ENCODE results near the gene NFKBIE.
"Not testable (repeated sequence)": the region's sequence is repeated elsewhere in the genome, so short reads cannot be mapped to it uniquely, and the experiment has no call there.

NFKBIE gene

DNA sequence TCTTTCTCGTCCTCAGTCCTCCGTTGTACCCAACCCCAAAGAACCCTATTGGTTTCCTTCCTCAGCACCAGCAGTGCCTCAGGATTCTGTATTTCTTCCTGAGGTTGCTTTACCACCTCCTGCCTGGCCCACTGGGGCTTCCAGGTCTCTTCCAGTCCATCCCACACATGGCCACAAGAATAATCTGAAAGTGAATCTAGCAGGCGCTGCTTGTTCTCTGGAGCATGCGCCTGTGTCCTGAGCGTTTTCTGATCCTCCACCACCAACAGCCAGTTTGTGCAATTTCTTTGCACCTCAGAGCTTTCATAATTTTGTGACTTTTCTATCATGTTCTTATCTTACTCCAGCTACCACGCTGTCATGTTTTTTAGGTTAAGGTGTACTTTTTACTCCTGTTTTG, 30.1 kb downstream of the NFKBIE start:
- H3K4me2 ChIP-seq (ENCODE audit: low read length) = no peak overlapping the region
- no CpG with 5 or more reads among the region's 6 CpGs for WGBS (ENCODE audit: extremely low coverage, insufficient coverage, low lambda C conversion rate)
- no peak overlapping the region for H2AK5ac ChIP-seq (ENCODE audit: low read length)
- no peak overlapping the region for H2BK5ac ChIP-seq (ENCODE audit: low read length)
- no peak overlapping the region for H3K4me3 ChIP-seq (ENCODE audit: low read length)
- H3K18ac ChIP-seq (ENCODE audit: low read length) = no peak overlapping the region
- DNase-seq = no peak
- H3K23ac ChIP-seq (ENCODE audit: low read length) = no peak overlapping the region
- no peaks in the 10 kb centered on the region for H3K79me2 ChIP-seq (ENCODE audit: control insufficient read depth, insufficient read depth, low read length)
- H3K56ac ChIP-seq (ENCODE audit: low read length) = peak overlapping the region; percentile 25
- no peak overlapping the region for H2BK120ac ChIP-seq (ENCODE audit: low read depth, low read length)
- H3K4me1 ChIP-seq (ENCODE audit: control insufficient read depth, low read depth, low read length) = peaks cover 5% of the 10 kb centered on the region
- H3K27ac ChIP-seq (ENCODE audit: low read depth, low read length) = no peak overlapping the region
- no peak overlapping the region for H4K5ac ChIP-seq (ENCODE audit: low read length)
- H4K8ac ChIP-seq (ENCODE audit: low read depth, low read length) = no peak overlapping the region
- no peak overlapping the region for H2BK15ac ChIP-seq (replicated peaks; ENCODE audit: low read depth)
- no peaks in the 10 kb centered on the region for H3K36me3 ChIP-seq (ENCODE audit: control insufficient read depth, insufficient read depth, low read length)
- no peaks in the 10 kb centered on the region for H3K27me3 ChIP-seq (ENCODE audit: insufficient read depth, low read length, poor library complexity)
- peak overlapping the region; percentile 7 for H3K9ac ChIP-seq (ENCODE audit: low read length)
- no peak overlapping the region for H3K4ac ChIP-seq (ENCODE audit: low read depth, low read length)
- no peaks in the 10 kb centered on the region for H3K79me1 ChIP-seq (ENCODE audit: low read length)

DNA sequence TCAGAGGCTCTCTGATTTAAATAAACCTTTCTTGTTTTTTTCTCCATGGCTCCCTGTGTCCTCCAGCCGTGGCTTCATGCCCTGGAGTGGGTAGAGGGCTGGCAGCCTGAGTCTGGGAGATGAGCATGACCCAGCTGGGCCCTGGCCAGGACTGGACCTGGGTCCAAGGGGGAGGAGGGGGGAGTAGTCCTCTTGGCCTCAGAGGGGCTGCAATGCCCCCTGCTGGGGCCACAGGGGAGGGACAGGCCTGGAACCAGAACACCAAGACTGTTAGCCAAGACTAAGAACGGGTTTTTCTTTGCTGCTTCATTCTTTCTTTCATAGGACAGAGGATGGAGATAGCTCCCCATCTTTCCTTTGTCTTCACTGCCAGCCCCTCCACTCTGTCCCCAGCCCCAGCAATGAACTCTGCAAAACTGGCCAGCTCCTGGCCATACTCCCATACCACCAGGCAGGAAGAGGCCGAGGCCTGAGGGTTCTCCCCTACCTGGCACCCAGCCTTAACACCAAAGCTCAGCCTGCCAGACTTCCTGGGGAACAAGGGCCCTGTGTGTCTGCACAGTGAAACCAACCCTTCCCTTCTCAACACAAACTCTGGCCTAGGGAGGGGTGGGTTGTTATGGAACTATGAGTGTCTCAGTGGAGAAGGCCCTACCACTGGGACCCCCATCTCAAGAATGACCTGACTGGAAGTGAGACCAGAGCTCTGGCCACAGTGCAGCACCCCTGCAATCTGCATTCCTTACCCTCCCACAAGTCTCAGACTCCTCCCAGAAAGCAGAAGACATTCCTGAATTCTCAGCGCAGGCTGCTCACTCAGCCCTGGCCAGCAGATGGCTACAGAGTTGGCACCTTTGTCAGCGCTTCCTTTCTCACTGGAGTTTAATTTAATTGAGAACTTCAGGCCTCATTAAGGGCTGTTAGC, 31.0 kb downstream of the NFKBIE start:
- H2BK5ac ChIP-seq (ENCODE audit: low read length) = peak overlapping the region; percentile 22
- no peak overlapping the region for H2BK120ac ChIP-seq (ENCODE audit: low read depth, low read length)
- peak overlapping the region; percentile 13 for H3K27ac ChIP-seq (ENCODE audit: low read depth, low read length)
- H3K36me3 ChIP-seq (ENCODE audit: control insufficient read depth, insufficient read depth, low read length) = no peaks in the 10 kb centered on the region
- H3K56ac ChIP-seq (ENCODE audit: low read length) = peak overlapping the region; percentile 57
- no peak overlapping the region for H3K23ac ChIP-seq (ENCODE audit: low read length)
- no peak overlapping the region for H2BK15ac ChIP-seq (replicated peaks; ENCODE audit: low read depth)
- H3K9ac ChIP-seq (ENCODE audit: low read length) = peak overlapping the region; percentile 43
- no peaks in the 10 kb centered on the region for H3K79me1 ChIP-seq (ENCODE audit: low read length)
- no peak overlapping the region for H3K4me2 ChIP-seq (ENCODE audit: low read length)
- H4K8ac ChIP-seq (ENCODE audit: low read depth, low read length) = no peak overlapping the region
- DNase-seq = peak; percentile 95
- no peak overlapping the region for H4K5ac ChIP-seq (ENCODE audit: low read length)
- H3K27me3 ChIP-seq (ENCODE audit: insufficient read depth, low read length, poor library complexity) = no peaks in the 10 kb centered on the region
- H3K4me1 ChIP-seq (ENCODE audit: control insufficient read depth, low read depth, low read length) = peaks cover 5% of the 10 kb centered on the region
- no peak overlapping the region for H2AK5ac ChIP-seq (ENCODE audit: low read length)
- no peak overlapping the region for H3K18ac ChIP-seq (ENCODE audit: low read length)
- WGBS (ENCODE audit: extremely low coverage, insufficient coverage, low lambda C conversion rate) = no CpG with 5 or more reads among the region's 5 CpGs
- H3K79me2 ChIP-seq (ENCODE audit: control insufficient read depth, insufficient read depth, low read length) = no peaks in the 10 kb centered on the region
- no peak overlapping the region for H3K4ac ChIP-seq (ENCODE audit: low read depth, low read length)
- H3K4me3 ChIP-seq (ENCODE audit: low read length) = no peak overlapping the region

DNA sequence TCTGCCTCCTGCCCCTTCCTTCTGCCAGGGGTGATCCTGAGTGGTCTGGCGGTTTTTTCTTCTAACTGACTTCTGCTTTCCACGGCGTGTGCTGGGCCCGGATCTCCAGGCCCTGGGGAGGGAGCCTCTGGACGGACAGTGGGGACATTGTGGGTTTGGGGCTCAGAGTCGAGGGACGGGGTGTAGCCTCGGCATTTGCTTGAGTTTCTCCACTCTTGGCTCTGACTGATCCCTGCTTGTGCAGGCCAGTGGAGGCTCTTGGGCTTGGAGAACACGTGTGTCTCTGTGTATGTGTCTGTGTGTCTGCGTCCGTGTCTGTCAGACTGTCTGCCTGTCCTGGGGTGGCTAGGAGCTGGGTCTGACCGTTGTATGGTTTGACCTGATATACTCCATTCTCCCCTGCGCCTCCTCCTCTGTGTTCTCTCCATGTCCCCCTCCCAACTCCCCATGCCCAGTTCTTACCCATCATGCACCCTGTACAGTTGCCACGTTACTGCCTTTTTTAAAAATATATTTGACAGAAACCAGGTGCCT, 31.7 kb downstream of the NFKBIE start:
- Histone ChIP-seq H3K79me2 (ENCODE audit: control insufficient read depth, insufficient read depth, low read length) (no peaks in the 10 kb centered on the region), H3K36me3 (ENCODE audit: control insufficient read depth, insufficient read depth, low read length) (no peaks in the 10 kb centered on the region), H3K18ac (ENCODE audit: low read length) (no peak overlapping the region), H3K4me3 (ENCODE audit: low read length) (no peak overlapping the region), H3K27me3 (ENCODE audit: insufficient read depth, low read length, poor library complexity) (no peaks in the 10 kb centered on the region), H3K4me2 (ENCODE audit: low read length) (no peak overlapping the region), H4K8ac (ENCODE audit: low read depth, low read length) (no peak overlapping the region), H3K27ac (ENCODE audit: low read depth, low read length) (no peak overlapping the region), H3K23ac (ENCODE audit: low read length) (no peak overlapping the region), H2BK120ac (ENCODE audit: low read depth, low read length) (no peak overlapping the region), H2AK5ac (ENCODE audit: low read length) (no peak overlapping the region), H3K56ac (ENCODE audit: low read length) (no peak overlapping the region), H3K9ac (ENCODE audit: low read length) (no peak overlapping the region), H3K79me1 (ENCODE audit: low read length) (no peaks in the 10 kb centered on the region), H2BK15ac (replicated peaks; ENCODE audit: low read depth) (no peak overlapping the region), H3K4me1 (ENCODE audit: control insufficient read depth, low read depth, low read length) (peaks cover 5% of the 10 kb centered on the region), H2BK5ac (ENCODE audit: low read length) (no peak overlapping the region), H4K5ac (ENCODE audit: low read length) (no peak overlapping the region), H3K4ac (ENCODE audit: low read depth, low read length) (no peak overlapping the region)
- no peak for DNase-seq
- no CpG with 5 or more reads among the region's 14 CpGs for WGBS (ENCODE audit: extremely low coverage, insufficient coverage, low lambda C conversion rate)

DNA sequence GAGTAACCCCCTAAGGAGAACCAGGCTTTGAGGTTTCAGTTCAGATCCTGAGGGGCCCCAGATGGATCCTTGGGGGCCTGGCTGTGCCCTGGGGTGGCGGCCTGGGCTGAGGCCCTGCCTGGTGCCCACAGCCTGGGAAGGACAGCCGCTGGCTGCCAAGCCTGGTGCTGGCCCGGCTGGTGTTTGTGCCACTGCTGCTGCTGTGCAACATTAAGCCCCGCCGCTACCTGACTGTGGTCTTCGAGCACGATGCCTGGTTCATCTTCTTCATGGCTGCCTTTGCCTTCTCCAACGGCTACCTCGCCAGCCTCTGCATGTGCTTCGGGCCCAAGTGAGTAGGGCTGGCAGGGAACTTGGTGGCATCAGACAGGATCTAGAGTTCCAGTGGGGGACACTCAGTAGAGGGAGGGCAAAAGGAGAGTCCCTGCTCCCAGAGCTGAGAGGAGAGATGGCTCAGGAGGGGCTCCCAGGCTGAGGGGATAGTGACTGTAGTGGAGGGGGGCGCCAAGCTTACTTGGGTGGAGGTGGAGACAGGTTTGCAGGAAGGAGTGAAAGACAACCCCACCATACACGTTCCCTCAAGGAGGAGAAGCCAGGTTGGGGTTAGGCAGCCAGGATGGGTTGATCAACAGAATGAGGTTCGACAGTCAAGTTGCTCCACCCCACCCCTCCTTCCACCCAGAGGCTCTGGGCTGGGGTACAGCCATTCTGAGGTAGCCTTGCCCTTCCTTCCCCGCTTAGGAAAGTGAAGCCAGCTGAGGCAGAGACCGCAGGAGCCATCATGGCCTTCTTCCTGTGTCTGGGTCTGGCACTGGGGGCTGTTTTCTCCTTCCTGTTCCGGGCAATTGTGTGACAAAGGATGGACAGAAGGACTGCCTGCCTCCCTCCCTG, 32.4 kb downstream of the NFKBIE start:
- no peak overlapping the region for H2BK120ac ChIP-seq (ENCODE audit: low read depth, low read length)
- H3K4me3 ChIP-seq (ENCODE audit: low read length) = no peak overlapping the region
- no peak overlapping the region for H4K5ac ChIP-seq (ENCODE audit: low read length)
- H3K27me3 ChIP-seq (ENCODE audit: insufficient read depth, low read length, poor library complexity) = no peaks in the 10 kb centered on the region
- no peak overlapping the region for H3K27ac ChIP-seq (ENCODE audit: low read depth, low read length)
- no peak overlapping the region for H4K8ac ChIP-seq (ENCODE audit: low read depth, low read length)
- H3K18ac ChIP-seq (ENCODE audit: low read length) = no peak overlapping the region
- H2BK15ac ChIP-seq (replicated peaks; ENCODE audit: low read depth) = no peak overlapping the region
- no peak overlapping the region for H3K23ac ChIP-seq (ENCODE audit: low read length)
- DNase-seq = no peak
- no peak overlapping the region for H2AK5ac ChIP-seq (ENCODE audit: low read length)
- peaks cover 5% of the 10 kb centered on the region for H3K4me1 ChIP-seq (ENCODE audit: control insufficient read depth, low read depth, low read length)
- no peaks in the 10 kb centered on the region for H3K36me3 ChIP-seq (ENCODE audit: control insufficient read depth, insufficient read depth, low read length)
- no peak overlapping the region for H2BK5ac ChIP-seq (ENCODE audit: low read length)
- H3K4me2 ChIP-seq (ENCODE audit: low read length) = no peak overlapping the region
- no peak overlapping the region for H3K9ac ChIP-seq (ENCODE audit: low read length)
- no CpG with 5 or more reads among the region's 16 CpGs for WGBS (ENCODE audit: extremely low coverage, insufficient coverage, low lambda C conversion rate)
- H3K79me2 ChIP-seq (ENCODE audit: control insufficient read depth, insufficient read depth, low read length) = no peaks in the 10 kb centered on the region
- H3K56ac ChIP-seq (ENCODE audit: low read length) = no peak overlapping the region
- no peak overlapping the region for H3K4ac ChIP-seq (ENCODE audit: low read depth, low read length)
- H3K79me1 ChIP-seq (ENCODE audit: low read length) = no peaks in the 10 kb centered on the region

DNA sequence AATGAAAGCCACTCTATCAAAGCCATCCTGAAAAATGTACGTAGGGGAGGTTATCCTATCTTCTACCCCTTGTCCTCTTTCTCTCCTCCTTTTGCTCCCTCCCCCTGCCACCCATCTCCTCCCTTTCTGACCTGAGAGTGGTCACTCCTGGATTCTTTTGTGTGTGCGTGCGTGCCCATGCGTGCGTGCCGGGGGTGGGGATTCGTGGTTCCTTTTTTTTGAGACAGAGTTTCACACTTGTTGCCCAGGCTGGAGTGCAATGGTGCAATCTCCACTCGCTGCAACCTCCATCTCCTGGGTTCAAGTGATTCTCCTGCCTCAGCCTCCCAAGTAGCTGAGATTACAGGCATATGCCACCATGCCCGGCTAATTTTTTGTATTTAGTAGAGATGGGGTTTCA, 33.9 kb downstream of the NFKBIE start:
- not testable (repeated sequence) for H2BK5ac ChIP-seq (ENCODE audit: low read length); H3K27me3 ChIP-seq (ENCODE audit: insufficient read depth, low read length, poor library complexity); H3K36me3 ChIP-seq (ENCODE audit: control insufficient read depth, insufficient read depth, low read length); H3K4me1 ChIP-seq (ENCODE audit: control insufficient read depth, low read depth, low read length); H3K4ac ChIP-seq (ENCODE audit: low read depth, low read length); H4K5ac ChIP-seq (ENCODE audit: low read length); H2BK120ac ChIP-seq (ENCODE audit: low read depth, low read length); DNase-seq; H3K18ac ChIP-seq (ENCODE audit: low read length); H3K27ac ChIP-seq (ENCODE audit: low read depth, low read length); H2AK5ac ChIP-seq (ENCODE audit: low read length); H3K79me1 ChIP-seq (ENCODE audit: low read length); H2BK15ac ChIP-seq (replicated peaks; ENCODE audit: low read depth); H3K4me2 ChIP-seq (ENCODE audit: low read length); H3K79me2 ChIP-seq (ENCODE audit: control insufficient read depth, insufficient read depth, low read length); H3K9ac ChIP-seq (ENCODE audit: low read length); H3K56ac ChIP-seq (ENCODE audit: low read length); H3K4me3 ChIP-seq (ENCODE audit: low read length); H3K23ac ChIP-seq (ENCODE audit: low read length); H4K8ac ChIP-seq (ENCODE audit: low read depth, low read length)
- no CpG with 5 or more reads among the region's 9 CpGs for WGBS (ENCODE audit: extremely low coverage, insufficient coverage, low lambda C conversion rate)

All from mesendoderm (in vitro differentiated cells).